Ascending aorta (tissue), 2 donors: ENCODE results near the gene FN1. TPM values are rescaled to one million over a fixed set of nuclear protein-coding genes. Genes with fewer than 3 reads are reported as not detected.
A peak's percentile ranks its signal among the peaks of the same experiment; 100 is the strongest.

Source experiments
- DNase-seq, 2 donors: peaks; one replicate each; pipeline ENCODE4 v3.0.0-alpha.2; 2019; ENCODE audit warnings: low spot score in 2 of 2
- H3K27ac ChIP-seq, 2 donors: fragments of 200-600 bp; sonication (generic); one replicate each; pipeline ENCODE4 v1.5.1; 2016 to 2017; ENCODE audit warnings: mild to moderate bottlenecking in 1 of 2
- H3K27me3 ChIP-seq: fragments of 200-600 bp; sonication (generic); one replicate; pipeline ENCODE4 v1.5.1; 2017
- H3K36me3 ChIP-seq, 2 donors: fragments of 200-600 bp; sonication (generic); one replicate each; pipeline ENCODE4 v1.5.1; 2016
- H3K4me1 ChIP-seq, 2 donors: fragments of 200-600 bp; sonication (generic); one replicate each; pipeline ENCODE4 v1.5.1; 2016 to 2017; ENCODE audit warnings: mild to moderate bottlenecking in 1 of 2
- H3K4me3 ChIP-seq, 2 donors: fragments of 200-600 bp; sonication (generic); one replicate each; pipeline ENCODE4 v1.5.1; 2016 to 2017; ENCODE audit warnings: mild to moderate bottlenecking in 1 of 2
- H3K9me3 ChIP-seq, 2 donors: fragments of 200-600 bp; sonication (generic); one replicate each; pipeline ENCODE4 v1.5.1; 2016
- CTCF ChIP-seq, 3 experiments: fragments of 200-600 bp in 2 of 3; fragments of 450-650 bp in 1 of 3; sonication (generic) in 2 of 3; IDR thresholded peaks; one replicate each; pipeline ENCODE4 v1.5.1; 2016 to 2019; ENCODE audit warnings: antibody characterized with exemption in 3 of 3, mild to moderate bottlenecking in 1 of 3, moderate library complexity in 1 of 3
- intact Hi-C: fragments of 100-400 bp; cut with DNase I; formaldehyde crosslinking; loops from one replicate; pipeline ENCODE4 v1.15.1; 2023
- total RNA-seq: library from RNA; depleted of rRNA; stranded (reverse); fragments of >200 nt; gene quantifications from one replicate; pipeline ENCODE4 v1.1.0, GENCODE V29; 2016

Gene FN1
- total RNA-seq, 1 donor from 2014 or later: 5,098 TPM

GRCh38 chr2:215479121-215479520 lies 43.3 kb upstream of the FN1 start:
- no peak for DNase-seq
- Histone ChIP-seq H3K9me3 (no peaks in the 10 kb centered on the region), H3K4me3 (no peak overlapping the region), H3K27me3 (no peaks in the 10 kb centered on the region), H3K27ac (no peak overlapping the region), H3K36me3 (no peaks in the 10 kb centered on the region), H3K4me1 (no peaks in the 10 kb centered on the region)
- intact Hi-C loops: no loop called here
- no peak for TF ChIP-seq CTCF (IDR thresholded peaks at IDR 0.05)

GRCh38 chr2:215476424-215476823 lies 40.6 kb upstream of the FN1 start:
- Histone ChIP-seq H3K4me1 (no peaks in the 10 kb centered on the region), H3K27me3 (no peaks in the 10 kb centered on the region), H3K27ac (no peak overlapping the region), H3K4me3 (no peak overlapping the region), H3K9me3 (no peaks in the 10 kb centered on the region), H3K36me3 (no peaks in the 10 kb centered on the region)
- DNase-seq: no peak
- intact Hi-C loops: no loop called here
- no peak for TF ChIP-seq CTCF (IDR thresholded peaks at IDR 0.05)

- TF ChIP-seq CTCF (IDR thresholded peaks at IDR 0.05): no peak
- peaks cover 0 to 2% of the 10 kb centered on the region in 2 donors for H3K4me1 ChIP-seq
- no peak for DNase-seq
- H3K9me3 ChIP-seq: no peaks in the 10 kb centered on the region
- H3K36me3 ChIP-seq: no peaks in the 10 kb centered on the region
- intact Hi-C loops: no loop called here
- peak overlapping the region in 1 of 2 donors; percentile 4 for H3K27ac ChIP-seq
- no peaks in the 10 kb centered on the region for H3K27me3 ChIP-seq
- H3K4me3 ChIP-seq: no peak overlapping the region
These were observed 30.4 kb upstream of the FN1 start for GRCh38 chr2:215466097-215466909.

- no peak overlapping the region for H3K27ac ChIP-seq
- intact Hi-C loops: no loop called here
- DNase-seq: no peak
- TF ChIP-seq CTCF (IDR thresholded peaks at IDR 0.05): no peak
- H3K9me3 ChIP-seq: no peaks in the 10 kb centered on the region
- H3K27me3 ChIP-seq: no peaks in the 10 kb centered on the region
- no peaks in the 10 kb centered on the region for H3K36me3 ChIP-seq
- H3K4me3 ChIP-seq: no peak overlapping the region
- H3K4me1 ChIP-seq: peaks cover 2% of the 10 kb centered on the region in 2 donors
These were observed 29.4 kb upstream of the FN1 start for GRCh38 chr2:215465256-215465655.

- Histone ChIP-seq H3K4me1 (peaks cover 10 to 12% of the 10 kb centered on the region in 2 donors), H3K9me3 (no peaks in the 10 kb centered on the region), H3K27ac (peak overlapping the region; percentile 35 to 78), H3K27me3 (no peaks in the 10 kb centered on the region), H3K36me3 (no peaks in the 10 kb centered on the region), H3K4me3 (no peak overlapping the region)
- intact Hi-C loops: loop anchor here (5.0 kb wide), 1 partner anchor 35 kb away; no protein-coding TSS in a partner anchor
- no peak for TF ChIP-seq CTCF (IDR thresholded peaks at IDR 0.05)
- no peak for DNase-seq
These were observed 26.1 kb upstream of the FN1 start for GRCh38 chr2:215461836-215462532.
